NCI-H345 treated with DMSO at 0.1 percent for 48 hours (cell line): Measurements from ENCODE around the gene WDFY1.

Experiments used
- DNase-seq: peaks from one replicate; lab custom pipeline; 2025; ENCODE audit not compliant: unreplicated experiment; lab: John Stamatoyannopoulos, UW

The WDFY1 gene

DNA sequence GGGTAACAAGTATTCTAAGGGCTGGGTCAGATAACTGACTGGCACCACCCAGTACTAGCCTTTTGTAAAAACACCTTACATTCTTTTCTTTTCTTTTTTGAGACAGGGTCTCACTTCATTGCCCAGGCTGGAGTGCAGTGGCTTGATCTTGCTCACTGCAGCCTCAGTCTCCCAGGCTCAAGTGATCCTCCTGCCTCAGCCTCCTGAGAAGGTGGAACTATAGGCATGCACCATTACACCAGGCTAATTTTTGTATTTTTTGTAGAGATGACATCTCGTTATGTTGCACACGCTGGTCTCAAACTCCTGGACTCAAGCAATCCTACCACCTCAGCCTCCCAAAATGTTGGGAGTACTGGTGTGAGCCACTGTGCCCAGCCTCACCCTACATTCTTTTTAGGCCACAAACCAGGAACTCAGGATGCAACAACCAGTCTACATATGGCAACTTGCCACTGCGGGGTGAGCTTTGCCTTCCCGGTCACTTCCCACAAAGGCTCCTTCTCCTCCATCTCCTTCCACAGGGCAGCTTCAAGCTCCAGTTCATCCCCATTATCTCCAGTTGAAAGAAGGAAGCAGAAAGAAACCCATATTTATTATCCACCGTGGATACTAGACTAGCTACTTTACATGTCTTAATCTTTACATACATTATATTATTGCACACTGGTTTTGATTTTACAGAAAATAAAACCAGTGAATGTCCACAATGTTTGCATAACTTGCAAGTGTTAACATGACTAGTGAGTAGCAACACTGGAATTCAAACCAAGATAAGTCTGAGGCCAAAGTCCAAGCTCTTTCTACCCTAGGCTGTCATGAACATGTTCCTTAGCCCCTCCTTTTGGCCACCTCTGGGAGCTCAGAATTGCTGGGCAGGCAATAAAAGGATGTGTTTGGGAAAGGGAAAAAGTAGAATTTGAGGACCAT, 84.1 kb downstream of the WDFY1 start:
- no peak for DNase-seq

DNA sequence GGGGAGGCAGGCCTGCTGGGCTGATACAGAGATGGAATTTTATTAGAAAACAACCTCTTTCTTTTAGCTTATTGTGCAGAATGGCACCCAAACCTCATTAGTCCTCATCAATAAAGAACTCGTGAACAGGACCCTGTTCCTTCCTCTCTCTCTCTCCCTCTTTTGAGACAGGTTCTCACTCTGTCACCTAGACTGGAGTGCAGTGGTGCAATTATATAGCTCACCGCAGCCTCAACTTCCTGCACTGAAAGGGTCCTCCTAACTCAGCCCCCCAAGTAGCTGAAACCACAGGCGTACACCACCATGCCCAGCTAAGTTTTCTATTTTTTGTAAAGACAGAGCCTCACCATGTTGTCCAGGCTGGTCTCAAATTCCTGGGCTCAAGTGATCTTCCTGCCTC, 86.1 kb downstream of the WDFY1 start:
- no peak for DNase-seq

DNA sequence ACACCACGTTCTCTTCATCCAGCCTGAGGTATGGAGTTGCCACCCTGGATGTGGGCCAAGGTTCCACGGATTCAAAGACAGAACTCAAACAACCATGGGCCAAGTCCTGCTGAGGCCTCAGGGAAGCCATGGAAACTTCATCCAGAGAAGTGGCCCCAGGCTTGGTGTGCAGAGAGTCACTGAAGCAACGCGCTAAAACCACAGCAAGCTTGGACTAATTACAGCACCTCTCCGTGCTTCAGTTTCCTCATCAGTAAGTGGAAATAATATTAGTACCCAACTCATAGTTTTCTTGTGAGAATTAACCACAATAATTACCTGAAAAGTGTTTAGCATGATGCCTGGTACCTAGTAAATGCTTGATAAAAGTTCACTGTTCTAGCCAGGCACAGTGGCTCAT, 88.6 kb downstream of the WDFY1 start:
- no peak for DNase-seq

DNA sequence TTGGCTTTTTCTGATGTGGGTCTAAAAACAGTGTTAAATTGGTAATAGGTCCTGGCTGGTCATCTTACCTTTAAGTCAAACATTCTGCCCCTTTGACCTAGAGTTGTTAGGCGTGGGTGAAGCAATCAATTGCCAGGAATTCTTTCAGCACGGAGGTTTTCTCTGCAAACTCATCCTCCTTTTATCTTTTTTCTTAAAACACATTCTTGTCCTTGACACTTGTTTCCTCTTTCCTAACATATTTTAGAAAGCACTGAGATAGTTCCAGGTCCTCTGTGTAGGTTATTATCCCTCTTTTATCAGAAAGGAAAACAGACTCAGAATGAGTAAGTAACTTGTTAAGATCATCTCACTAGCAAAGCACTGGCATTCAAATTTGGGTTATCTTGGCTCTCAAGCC, 89.1 kb downstream of the WDFY1 start:
- DNase-seq, result no peak

DNA sequence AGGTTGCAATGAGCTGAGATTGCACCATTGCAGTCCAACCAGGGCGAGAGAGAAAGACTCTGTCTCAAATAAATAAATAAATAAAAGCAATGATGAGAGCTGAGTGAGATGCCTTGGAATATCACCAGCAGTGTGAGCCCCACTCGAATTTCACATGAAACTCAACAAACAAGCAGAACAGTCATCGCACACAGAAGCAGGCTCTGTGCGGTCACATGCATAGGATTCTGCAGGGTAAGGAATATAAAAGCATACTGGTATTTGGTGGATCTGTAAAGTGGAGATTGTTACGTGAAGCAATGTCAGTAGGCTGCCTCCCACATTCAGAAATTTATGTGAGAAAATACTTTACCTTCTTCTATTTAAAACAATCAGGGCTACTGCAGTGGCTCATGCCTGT, 89.7 kb downstream of the WDFY1 start:
- no peak for DNase-seq

DNA sequence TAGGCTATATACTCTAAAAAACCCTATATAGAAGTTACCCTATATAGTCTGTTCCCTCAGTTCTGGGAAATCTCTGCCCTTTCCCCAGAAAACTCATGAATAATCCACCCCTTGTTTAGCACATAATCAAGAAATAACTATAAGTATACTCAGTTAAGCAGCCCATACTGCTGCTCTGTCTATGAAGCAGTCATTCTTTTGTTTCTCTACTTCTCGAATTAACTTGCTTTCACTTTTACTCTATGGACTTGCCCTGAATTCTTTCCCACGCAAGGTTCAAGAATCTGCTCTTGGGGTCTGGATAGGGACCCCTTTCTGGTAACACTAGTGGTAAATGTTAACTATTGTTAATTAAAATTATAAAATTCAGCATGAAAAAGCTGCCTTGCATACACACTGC, 90.4 kb downstream of the WDFY1 start:
- no peak for DNase-seq

DNA sequence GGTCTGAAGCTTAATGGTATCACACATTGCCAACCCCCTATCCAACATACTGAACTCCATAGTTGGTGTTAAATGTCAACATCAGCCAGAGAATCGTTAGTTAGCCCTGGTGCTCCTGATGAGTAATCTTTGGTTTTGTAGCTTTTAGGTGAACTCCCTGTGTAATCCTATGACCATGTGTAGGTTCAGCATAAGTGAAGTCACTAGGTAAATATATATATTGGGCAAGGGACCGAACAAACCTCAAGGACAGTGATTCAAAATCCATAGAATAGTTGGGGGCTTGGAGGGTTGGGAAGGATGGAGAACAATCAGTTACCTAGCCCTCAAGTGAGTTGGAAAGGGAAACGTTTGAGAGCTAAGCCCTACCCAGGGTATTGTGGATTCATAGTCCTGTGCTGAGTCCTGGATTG, 91.7 kb downstream of the WDFY1 start:
- no peak for DNase-seq

DNA sequence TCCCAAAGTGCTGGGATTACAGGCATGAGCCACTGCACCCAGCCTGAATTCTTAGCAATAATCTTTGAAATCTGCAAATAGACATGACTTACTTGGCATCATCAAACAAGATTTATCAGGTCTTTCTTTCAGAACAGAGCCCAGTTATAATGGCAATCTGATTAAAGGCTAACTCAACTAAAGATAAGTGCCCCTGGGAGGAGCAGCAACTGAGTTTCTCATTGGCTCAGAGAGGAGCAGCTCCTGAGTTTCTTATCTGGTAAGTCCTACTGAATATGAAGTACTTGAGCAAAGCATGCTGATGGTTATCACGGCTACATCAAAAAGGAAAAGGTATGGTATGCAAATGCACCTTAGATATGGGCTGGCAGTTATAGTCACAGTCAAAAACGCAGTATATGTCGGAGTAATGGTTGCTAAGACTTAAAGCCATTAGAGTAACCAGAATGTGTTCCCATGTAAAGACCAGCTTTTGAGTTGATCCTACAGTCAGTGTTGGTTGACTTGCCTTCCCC, 92.8 kb downstream of the WDFY1 start:
- no peak for DNase-seq

DNA sequence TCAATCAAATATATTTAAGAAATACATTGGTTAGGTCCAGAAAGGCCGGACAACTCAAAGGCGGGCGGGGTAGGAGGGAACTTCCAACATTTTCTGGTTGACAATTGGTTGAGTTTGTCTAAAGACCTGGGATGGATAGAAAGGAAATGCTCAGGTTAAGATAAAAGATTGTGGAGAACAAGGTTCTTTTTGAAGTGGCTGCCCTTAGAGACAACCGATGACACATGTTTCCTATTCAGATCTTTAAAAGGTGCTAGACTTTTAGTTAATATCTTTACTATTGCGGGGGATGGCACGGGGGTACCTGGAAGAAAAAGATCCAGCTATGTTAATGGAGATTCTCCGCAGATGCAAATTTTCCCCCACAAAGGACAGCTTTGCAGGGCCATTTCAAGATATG, 97.7 kb downstream of the WDFY1 start:
- DNase-seq, result no peak

DNA sequence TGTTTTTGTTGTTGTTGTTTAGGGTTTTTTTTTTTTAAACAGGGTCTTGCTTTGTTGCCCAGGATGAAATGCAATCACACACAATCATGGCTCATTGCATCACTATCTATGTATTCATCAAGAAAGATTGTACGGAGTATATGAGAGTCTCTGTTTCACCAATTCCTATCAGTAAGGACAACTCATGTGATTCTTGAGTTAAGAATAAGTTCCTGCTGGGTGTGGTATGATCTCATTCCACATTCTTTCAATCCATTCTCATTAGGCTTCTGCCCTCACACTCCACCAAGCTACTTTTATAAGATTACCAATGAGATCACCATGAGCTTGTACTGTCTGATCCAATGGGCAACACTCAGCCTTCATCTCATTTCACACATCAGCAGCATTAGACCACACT, 98.6 kb downstream of the WDFY1 start:
- DNase-seq, result no peak

DNA sequence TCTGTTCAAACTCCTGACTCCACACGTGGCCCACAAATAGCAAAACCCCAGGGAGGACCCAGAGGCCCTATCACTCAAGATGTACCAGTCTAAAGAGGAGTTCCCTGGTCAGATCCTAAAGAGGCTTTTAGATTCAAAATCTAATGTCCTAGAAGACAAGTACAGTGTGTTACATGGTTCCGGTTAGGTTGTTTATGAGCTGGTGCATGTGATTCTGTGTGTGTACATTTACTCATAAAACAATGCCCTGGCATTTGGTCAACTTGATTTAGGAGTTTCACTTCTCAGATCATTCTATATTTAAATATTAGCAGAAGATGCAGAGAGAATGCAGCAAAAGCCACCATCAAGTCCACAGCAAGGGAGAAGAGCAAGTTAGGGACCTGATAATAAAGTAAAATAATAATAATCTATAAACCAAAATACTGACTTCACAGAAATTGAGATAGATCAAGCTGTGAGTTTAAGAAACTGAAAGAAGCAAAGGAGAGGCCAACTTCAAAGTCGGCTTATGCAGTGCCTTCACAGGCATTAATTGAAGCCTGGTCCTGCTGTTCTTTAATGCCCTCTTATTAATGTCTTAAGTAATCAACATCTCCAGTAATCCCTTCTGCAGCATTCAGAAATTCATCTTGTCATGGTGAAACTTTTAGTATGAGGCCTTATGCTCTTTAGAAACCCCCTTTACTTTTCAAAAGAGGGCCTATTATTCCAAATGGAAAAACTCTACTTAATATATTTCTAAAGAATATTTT, 103.5 kb downstream of the WDFY1 start:
- DNase-seq, result no peak

DNA sequence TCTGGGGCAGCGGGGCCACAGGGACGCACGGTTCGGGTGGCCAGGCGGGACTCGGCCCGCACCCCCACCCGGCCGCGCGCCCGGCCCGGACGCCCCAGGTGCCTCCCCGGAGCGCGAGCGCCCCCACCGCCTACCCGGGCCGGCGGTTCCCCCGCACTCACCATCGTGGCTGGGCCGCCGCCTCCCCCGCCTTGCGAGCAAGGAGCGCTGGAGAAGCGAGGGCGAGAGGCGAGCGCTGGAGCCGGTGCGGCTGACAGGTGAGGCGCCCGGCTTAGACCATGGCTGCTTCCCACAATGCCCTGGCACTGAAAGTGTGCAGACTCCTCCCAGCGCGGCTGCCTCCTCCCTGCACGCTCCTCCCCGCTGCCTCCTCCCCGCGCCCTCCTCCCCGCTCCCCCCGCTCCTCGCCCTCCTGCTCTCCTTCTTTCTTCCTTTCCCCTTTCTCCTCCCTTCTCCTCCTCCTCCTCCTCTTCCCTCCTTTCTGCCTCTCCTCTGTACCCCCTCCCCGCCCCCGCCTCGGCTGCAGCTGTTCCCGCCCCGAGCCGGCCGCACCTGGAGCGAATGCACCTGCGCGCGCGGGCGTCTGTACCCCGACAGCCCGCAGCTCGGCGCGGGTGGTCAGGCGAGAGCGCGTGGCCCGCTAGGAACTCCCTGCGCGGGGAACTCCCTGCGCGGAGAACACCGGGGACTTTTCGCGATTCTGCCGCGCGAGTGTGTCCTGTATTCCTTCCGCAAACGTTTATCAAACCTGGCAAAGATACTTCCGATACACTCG, 107.7 kb downstream of the WDFY1 start, which contains the start of gene AP1S3:
Gene AP1S3, minus strand, starts transcription at position 296 of the 775 bp plus-strand sequence. Its CDS starts 132 bp downstream, at position 164.
- DNase-seq, result peak; percentile 65

DNA sequence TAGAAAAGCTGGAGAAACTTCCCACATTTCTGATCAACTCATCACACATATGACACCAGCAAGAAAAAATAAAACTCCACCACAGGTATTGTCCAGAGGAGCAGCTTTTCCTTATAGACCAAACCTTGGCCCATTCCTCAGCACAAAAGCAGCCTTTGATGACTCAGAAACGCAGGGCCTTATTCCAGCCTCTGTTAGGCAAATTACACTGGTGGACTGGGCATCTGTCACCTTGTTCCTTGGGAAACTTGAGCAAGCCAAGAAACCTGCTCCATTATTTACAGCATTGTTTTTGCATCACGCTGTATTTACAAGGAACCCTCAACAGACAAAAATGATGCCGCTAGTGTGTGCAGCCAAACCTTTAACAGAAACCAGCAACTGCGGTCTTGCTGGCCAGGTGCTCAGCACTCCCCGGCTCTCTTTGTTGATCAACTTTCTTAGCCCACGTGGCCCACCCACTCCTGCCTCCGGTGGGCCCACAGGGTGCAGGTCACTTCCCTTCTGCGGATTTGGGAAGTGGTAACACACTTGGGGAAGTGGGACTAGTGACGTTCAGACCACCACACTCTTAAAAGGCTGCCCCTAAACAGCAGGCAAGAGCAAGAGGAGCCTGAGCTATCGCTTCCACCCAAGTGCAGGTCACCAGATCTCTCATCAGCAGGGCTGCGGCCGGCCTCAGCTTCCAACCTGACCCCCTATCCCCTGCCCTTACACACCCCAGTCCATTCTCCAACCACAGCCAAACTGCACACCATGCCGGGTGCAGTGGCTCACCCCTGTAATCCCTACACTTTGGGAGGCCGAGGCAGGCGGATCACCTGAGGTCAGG, 109.2 kb downstream of the WDFY1 start:
- no peak for DNase-seq

DNA sequence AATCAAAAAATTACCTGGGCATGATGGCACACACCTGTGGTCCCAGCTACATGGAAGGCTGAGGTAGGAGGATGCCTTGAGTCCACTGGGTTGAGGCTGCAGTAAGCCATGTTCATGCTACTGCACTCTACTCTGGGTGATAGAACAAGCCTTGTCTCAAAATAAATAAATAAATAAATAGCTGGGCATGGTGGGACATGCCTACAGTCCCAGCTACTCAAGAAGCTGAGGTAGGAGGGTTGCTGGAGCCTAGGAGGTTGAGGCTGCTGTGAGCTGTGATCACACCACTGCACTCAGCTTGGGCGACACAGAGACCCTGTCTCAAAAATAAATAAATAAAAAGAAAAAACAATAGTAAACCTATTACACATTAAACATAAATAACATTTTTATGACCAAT, 110.7 kb downstream of the WDFY1 start:
- no peak for DNase-seq

DNA sequence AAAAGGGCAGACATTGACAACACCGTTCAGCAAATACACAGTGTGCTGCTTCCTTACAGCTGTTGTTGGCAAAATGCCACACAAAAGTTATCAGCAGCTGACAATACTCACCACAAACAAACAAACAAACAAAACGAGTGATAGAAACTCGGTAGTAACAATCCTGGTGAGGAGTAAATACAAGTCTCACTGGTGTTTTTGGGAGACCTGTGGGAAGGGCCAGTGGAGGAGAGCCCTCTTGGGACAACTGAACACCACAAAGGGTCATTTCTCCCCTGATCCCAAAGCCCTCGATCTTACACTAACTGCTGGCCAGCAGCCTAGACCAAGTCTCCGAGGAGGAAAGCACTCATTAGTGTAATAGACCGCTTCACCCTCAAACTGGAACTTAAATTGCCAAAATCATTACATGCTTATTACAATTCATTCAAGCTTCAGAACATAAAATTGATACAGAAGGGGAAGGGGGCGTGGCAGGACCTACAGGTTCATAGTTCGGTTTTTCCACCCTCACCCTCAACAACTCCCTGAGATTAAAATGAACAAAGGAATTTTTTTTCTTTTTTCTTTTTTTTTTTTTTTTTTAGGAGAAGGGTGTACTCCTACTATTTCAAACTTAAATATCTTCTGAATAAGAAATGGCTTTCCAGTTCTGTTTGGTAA, 112.8 kb downstream of the WDFY1 start:
- no peak for DNase-seq

DNA sequence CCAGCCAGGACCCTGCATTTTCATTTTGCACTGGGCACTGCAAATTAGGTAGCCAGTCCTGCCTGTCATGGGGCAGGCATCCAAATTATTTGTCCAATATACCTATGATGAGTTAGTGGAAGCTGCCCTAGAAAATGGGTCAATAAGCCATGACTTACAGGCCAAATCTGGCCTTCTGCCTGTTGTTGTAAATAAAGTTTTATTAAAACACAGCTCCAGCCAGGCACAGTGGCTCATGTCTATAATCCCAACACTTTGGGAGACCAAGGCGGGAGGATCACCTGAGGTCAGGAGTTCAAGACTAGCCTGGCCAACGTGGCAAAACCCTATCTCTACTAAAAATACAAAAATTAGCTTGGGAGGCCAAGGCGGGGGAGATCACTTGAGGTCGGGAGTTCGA, 116.0 kb downstream of the WDFY1 start:
- no peak for DNase-seq

DNA sequence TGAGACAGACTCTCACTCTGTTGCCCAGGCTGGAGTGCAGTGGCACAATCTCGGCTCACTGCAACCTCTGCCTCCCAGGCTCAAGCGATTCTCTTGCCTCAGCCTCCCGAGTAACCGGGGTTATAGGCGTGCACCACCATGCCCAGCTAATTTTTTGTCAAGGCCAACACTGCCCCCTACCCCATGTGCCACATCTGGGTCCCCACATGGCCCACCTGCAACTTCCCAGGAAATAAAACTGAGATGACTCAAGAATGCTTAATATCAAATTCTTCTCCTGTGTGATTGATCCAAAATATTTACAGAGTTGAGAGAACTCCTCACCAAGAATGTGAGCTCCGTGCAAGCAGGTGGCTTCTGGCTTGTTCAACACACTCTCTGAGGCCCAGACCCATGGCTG, 116.8 kb downstream of the WDFY1 start:
- no peak for DNase-seq

DNA sequence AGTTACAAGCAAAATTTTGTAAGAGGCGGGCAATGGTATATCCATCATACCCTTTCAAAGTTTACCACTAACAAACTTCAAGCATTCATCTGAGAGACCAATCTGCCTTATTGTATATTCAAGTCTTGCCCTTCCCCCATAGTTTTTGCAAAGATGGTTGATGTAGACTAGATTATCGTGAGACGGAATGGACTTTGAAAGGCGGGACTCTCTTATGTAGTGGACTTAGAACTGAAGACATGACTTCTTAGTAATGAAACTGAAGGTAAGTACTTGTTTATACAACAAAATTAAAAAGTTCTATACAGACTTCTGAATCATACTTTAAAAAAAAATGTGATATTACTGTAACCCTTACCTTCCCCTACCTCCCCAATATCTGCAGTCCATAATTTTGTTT, 118.1 kb downstream of the WDFY1 start:
- DNase-seq, result no peak
